Loucy (cell line): ENCODE results near the gene PDE10A.

ENCODE experiments used
- H2AFZ ChIP-seq: fragments of 200-600 bp; sonication (generic); 2 replicates; pipeline ENCODE4 v1.6.0; 2016; ENCODE audit warnings: antibody characterized with exemption, mild to moderate bottlenecking, low read length, moderate library complexity
- H3F3A ChIP-seq: fragments of 200-600 bp; 2 replicates; pipeline ENCODE4 v1.6.0; 2016; ENCODE audit warnings: antibody characterized with exemption, low read depth, mild to moderate bottlenecking
- H3K27me3 ChIP-seq: fragments of 200-600 bp; sonication (generic); 2 replicates; pipeline ENCODE4 v1.6.1; 2014; ENCODE audit warnings: low read length, mild to moderate bottlenecking; ENCODE audit not compliant: insufficient read depth, poor library complexity, severe bottlenecking
- H3K36me3 ChIP-seq: fragments of 200-600 bp; sonication (generic); 2 replicates; pipeline ENCODE4 v1.6.1; 2016; ENCODE audit warnings: low read length; ENCODE audit not compliant: insufficient read depth
- H3K4me1 ChIP-seq: fragments of 200-600 bp; sonication (generic); 2 replicates; pipeline ENCODE4 v1.5.1; 2014; ENCODE audit warnings: low read length, mild to moderate bottlenecking; ENCODE audit not compliant: insufficient read depth, poor library complexity, severe bottlenecking
- H3K4me2 ChIP-seq: fragments of 200-600 bp; sonication (generic); 2 replicates; pipeline ENCODE4 v1.6.0; 2014; ENCODE audit warnings: antibody characterized with exemption, low read length, low read depth, mild to moderate bottlenecking; ENCODE audit not compliant: poor library complexity, severe bottlenecking
- H3K4me3 ChIP-seq: fragments of 200-600 bp; sonication (generic); 2 replicates; pipeline ENCODE4 v1.5.1; 2014; ENCODE audit warnings: low read length, mild to moderate bottlenecking, mixed read lengths; ENCODE audit not compliant: poor library complexity, severe bottlenecking
- H3K79me2 ChIP-seq: fragments of 200-600 bp; sonication (generic); 2 replicates; pipeline ENCODE4 v1.6.1; 2014; ENCODE audit warnings: low read length; ENCODE audit not compliant: insufficient read depth
- H3K9ac ChIP-seq: fragments of 200-600 bp; sonication (generic); 2 replicates; pipeline ENCODE4 v1.6.0; 2014; ENCODE audit warnings: mild to moderate bottlenecking, low read depth, low read length, moderate library complexity; ENCODE audit not compliant: poor library complexity, severe bottlenecking
- H3K9me2 ChIP-seq: fragments of 200-600 bp; sonication (generic); replicated peaks from 2 replicates; pipeline ENCODE4 v1.6.1; 2016; ENCODE audit warnings: low read depth, low read length, mixed read lengths
- H3K9me3 ChIP-seq: fragments of 200-600 bp; sonication (generic); 2 replicates; pipeline ENCODE4 v1.6.1; 2014; ENCODE audit warnings: mild to moderate bottlenecking, antibody characterized with exemption, low read length, low read depth; ENCODE audit not compliant: insufficient read depth
- H4K20me1 ChIP-seq: fragments of 200-600 bp; sonication (generic); 2 replicates; pipeline ENCODE4 v1.6.0; 2014; ENCODE audit warnings: antibody characterized with exemption, low read length, mild to moderate bottlenecking; ENCODE audit not compliant: insufficient read depth, poor library complexity, severe bottlenecking
- EZH2phosphoT487 ChIP-seq: fragments of 200-600 bp; IDR thresholded peaks from 2 replicates; pipeline ENCODE4 v1.6.1; 2018; ENCODE audit warnings: antibody characterized with exemption, mild to moderate bottlenecking, moderate library complexity, borderline replicate concordance
- TF ChIP-seq, protein P1 (sequence below): fragments of 200-600 bp; sonication (generic); conservative IDR thresholded peaks from 2 replicates; pipeline ENCODE4 v1.5.1; 2014; ENCODE audit warnings: mild to moderate bottlenecking, antibody characterized with exemption, low read length

PDE10A gene

DNA sequence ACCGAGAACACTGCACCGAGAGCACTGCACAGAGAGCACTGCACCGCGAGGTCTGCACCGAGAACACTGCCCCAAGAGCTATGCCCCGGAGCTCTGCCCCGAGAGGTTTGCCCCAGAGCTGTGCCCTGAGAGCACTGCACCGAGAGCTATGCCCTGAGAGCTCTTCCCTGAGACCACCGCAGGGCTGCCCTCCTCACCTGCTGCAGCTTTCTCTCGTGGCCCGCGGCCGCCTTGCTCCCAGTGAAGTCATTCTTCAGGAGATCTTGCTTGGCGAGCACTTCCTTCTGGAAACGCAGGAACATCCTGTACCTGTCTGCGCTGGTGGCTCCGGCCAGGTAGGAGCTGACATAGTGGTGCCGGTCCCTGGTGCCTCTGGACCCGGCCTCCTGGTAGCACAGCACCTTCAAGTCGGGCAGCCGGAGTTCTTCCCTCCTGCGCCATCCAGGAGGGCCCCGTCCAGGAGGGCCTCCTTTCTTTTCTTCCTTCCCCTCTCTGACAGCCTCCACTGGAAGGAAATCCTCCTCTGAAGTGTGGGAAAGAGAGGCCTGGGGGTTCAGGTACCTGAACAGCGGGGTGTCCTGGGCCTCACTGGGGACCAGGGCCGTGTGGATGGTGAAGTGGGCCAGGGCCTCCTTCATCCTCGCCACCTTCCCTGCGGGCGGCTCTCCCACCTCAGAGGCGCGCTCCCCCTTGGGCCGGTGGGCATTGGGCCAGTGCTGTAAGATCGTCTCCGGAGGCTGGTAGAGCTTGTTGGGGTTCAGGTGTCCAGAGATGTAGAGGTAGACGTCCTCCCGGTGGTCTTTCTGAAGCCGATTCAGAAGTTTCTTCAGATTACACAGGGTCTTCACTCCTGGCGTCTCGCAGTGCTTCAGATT, 361.4 kb downstream of the PDE10A start:
- Histone ChIP-seq H3K4me2 (no peak overlapping the region), H3F3A (no peaks in the 10 kb centered on the region), H3K79me2 (no peaks in the 10 kb centered on the region), H3K4me3 (no peak overlapping the region), H3K9ac (no peak overlapping the region), H3K9me3 (no peaks in the 10 kb centered on the region), H2AFZ (no peak overlapping the region), H3K4me1 (no peaks in the 10 kb centered on the region), H3K36me3 (no peaks in the 10 kb centered on the region), H4K20me1 (no peaks in the 10 kb centered on the region), H3K27me3 (no peaks in the 10 kb centered on the region), H3K9me2 (no peaks in the 10 kb centered on the region)
- no peak for TF ChIP-seq EZH2phosphoT487
- TF ChIP-seq, protein P1, sequence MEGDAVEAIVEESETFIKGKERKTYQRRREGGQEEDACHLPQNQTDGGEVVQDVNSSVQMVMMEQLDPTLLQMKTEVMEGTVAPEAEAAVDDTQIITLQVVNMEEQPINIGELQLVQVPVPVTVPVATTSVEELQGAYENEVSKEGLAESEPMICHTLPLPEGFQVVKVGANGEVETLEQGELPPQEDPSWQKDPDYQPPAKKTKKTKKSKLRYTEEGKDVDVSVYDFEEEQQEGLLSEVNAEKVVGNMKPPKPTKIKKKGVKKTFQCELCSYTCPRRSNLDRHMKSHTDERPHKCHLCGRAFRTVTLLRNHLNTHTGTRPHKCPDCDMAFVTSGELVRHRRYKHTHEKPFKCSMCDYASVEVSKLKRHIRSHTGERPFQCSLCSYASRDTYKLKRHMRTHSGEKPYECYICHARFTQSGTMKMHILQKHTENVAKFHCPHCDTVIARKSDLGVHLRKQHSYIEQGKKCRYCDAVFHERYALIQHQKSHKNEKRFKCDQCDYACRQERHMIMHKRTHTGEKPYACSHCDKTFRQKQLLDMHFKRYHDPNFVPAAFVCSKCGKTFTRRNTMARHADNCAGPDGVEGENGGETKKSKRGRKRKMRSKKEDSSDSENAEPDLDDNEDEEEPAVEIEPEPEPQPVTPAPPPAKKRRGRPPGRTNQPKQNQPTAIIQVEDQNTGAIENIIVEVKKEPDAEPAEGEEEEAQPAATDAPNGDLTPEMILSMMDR, result no peak

DNA sequence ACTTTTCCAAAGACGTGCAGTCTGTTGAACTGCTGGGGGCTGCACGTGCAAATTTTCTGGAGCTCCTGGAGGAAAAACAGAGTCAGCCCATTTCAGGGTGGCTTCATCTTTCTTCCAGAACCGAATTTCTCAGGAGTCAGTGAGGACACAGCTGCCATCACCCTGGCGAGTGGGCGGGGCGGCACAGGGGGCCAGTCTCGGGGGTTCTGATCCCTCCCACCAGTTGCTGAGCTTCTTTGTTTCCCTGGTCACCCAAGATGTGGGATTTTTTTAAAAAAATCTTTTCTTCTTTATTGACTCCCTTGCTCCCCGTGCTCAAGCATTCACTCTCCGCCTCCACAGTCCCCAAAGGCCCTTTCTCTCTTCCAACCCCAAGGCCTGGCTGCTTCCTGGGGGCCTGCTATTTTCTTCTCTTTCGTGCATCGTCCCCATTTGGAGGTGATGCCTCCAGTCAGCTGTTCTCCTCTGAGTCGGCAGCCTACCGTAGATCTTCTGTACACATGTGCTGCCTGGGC, 362.6 kb downstream of the PDE10A start:
- H3K36me3 ChIP-seq, result no peaks in the 10 kb centered on the region
- H3K27me3 ChIP-seq, result no peaks in the 10 kb centered on the region
- no peaks in the 10 kb centered on the region for H4K20me1 ChIP-seq
- no peak overlapping the region for H2AFZ ChIP-seq
- no peaks in the 10 kb centered on the region for H3K79me2 ChIP-seq
- no peak overlapping the region for H3K9ac ChIP-seq
- H3K4me3 ChIP-seq, result no peak overlapping the region
- H3K9me3 ChIP-seq, result no peaks in the 10 kb centered on the region
- TF ChIP-seq, protein P1, result no peak
- no peak for TF ChIP-seq EZH2phosphoT487
- H3K9me2 ChIP-seq, result no peaks in the 10 kb centered on the region
- no peaks in the 10 kb centered on the region for H3F3A ChIP-seq
- H3K4me2 ChIP-seq, result no peak overlapping the region
- H3K4me1 ChIP-seq, result no peaks in the 10 kb centered on the region

DNA sequence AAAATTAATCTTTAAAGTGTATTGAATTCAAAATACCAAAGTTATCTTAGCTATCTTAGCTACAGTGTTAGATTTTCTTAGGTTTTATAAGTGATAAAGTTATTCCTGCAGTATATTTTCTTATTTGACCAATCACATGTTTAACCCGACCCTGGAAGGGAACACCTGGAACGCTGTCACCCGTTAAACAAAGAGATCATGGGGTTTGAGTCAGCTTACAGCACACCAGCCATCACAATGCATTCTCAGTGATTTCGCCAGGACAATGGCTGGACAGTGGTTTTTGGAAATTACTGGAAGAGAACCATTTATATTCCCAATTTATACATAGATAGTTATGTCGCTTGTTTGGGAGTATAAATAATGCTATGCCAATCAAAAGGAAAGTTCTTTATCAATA, 364.2 kb downstream of the PDE10A start:
- no peak overlapping the region for H2AFZ ChIP-seq
- H3K4me2 ChIP-seq, result no peak overlapping the region
- no peaks in the 10 kb centered on the region for H3K36me3 ChIP-seq
- H3K79me2 ChIP-seq, result no peaks in the 10 kb centered on the region
- H3K9me2 ChIP-seq, result no peaks in the 10 kb centered on the region
- no peak for TF ChIP-seq EZH2phosphoT487
- TF ChIP-seq, protein P1, result no peak
- H3K4me3 ChIP-seq, result no peak overlapping the region
- no peaks in the 10 kb centered on the region for H3K9me3 ChIP-seq
- H4K20me1 ChIP-seq, result no peaks in the 10 kb centered on the region
- no peaks in the 10 kb centered on the region for H3K27me3 ChIP-seq
- no peaks in the 10 kb centered on the region for H3F3A ChIP-seq
- H3K9ac ChIP-seq, result no peak overlapping the region
- no peaks in the 10 kb centered on the region for H3K4me1 ChIP-seq
